CD4-positive, alpha-beta T cell treated with Interferon alpha-2 for 1 hour (primary cell): ENCODE data around the gene NLGN2.

Experiments
- DNase-seq, 2 donors: peaks; one replicate each; pipeline ENCODE4 v3.0.0-alpha.2; 2020 to 2022

The NLGN2 gene

DNA sequence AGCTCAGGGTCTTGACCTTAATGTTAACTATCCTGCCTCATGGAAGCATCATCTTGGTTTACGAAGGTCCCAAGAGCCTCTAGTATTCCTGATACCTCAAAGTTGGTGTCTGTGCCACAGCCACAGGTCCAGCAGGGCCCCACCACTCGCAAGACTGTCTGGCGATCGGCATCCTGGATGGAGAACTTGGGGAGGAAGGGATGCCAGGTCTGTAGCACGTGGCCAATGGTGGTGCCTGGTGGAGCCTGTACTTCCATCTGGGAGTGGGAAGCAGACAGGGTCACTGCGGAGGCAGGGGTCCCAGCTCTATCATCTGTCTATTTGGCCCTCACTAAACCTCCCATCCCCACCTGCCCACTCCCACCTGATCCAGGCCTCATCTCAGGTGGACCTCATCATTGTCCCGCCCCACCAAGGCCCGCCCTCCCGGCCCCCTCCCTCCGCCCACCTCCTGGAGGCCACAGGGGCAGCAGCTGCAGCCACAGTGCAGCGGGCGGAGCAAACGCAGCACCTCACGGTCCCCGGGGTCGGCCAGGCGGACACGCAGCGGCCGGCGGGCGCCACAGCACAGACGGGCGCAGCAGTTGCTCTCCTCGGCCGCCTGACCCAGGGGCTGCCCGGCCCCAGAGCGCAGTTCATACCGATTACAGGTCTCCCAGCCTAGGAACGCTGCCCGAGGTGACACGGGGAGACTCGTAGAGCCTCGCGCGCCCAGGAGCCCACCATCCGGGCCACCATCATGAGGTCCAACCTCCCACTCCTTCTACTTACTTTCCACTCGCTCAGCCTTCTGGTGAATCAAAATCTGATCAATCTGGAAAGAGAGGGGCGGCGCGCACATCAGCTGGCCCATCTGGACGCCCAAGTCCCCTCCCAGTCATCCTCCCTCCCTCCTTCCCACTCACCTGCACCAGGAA lies 14.7 kb upstream of the NLGN2 start:
- DNase-seq, result no peak

DNA sequence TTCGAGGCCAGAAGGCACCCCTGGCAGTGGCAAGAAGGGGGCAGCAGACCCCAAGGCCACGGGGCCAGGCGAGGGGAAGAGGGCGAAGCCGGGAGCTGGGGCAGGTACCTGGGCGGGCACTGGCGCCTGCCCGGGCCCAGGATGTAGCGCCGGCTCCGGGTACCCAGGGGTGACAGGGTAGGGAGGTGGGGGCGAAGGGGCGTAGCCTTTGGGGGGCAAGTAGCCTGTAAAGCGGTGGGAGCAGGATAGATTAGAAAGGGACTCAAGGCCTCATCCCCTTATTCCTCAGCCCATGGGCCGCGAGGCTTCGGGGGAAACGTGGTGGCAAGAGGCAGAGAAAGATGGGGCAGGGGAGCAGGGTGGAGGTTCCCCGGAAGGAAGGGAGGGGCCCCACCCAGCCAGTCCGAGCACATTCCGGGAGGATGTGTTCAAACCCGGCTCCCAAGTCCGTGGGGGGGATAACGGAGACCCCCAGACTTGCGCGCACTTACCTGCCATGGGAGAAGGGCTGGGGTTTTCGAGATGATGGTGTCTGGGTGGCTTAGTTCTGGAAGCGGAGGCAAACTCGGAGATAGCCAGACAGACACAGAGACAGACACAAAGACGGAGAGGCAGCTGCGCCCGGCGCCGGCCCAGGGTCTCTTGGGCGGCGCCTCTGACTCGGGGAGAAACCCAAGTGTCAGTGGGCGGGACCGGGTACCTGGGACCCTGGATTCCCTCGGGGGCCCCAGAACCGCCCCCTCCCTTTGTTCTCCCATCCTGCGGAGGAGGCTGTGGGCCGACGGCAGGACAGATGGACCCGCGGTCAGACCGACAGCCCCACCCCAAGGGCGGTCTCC lies 13.8 kb upstream of the NLGN2 start:
- DNase-seq, result peak; percentile 76 to 81

DNA sequence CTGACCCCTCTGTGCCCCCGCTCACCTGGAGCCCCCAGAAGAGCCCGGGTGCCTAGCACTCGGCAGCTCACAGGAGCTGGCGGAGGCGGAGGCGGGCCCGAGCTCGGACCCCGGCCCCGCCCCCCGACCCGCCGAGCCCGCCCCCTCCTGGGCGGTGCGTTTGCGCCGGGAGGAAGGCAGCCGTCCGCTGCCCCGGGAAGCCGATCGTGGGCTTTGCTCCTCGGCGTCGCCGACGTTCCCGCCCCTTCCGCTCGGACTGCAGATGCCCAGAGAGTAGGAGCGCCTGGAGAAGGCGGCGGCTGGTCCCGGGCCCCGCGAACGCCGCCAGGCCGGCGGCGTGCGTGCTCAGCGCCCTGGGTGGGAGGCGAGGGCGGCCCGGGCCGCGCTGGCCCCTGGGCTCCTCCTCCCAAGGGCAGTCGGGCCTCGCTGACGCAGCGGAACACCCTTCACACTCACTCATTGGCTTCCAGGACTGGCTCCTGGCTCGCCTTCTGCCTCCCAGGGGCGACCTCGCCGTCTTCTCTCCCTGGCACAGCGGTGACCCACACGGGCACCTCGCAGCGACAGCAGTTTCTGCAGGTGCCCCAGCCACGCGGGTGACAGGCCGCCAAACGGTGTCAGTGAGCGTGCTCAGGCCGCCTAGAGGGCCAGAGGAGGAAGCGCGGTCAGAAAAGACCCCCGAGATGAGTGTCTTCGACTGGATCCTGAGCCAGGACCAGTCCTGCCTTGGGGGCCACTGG lies 13.0 kb upstream of the NLGN2 start, which contains the start of gene PLSCR3:
Gene PLSCR3 (minus strand): TSS at position 74 of the 740 bp plus-strand sequence. CDS start 415 bp downstream, outside the sequence.
- DNase-seq, result peak; percentile 77 to 88

DNA sequence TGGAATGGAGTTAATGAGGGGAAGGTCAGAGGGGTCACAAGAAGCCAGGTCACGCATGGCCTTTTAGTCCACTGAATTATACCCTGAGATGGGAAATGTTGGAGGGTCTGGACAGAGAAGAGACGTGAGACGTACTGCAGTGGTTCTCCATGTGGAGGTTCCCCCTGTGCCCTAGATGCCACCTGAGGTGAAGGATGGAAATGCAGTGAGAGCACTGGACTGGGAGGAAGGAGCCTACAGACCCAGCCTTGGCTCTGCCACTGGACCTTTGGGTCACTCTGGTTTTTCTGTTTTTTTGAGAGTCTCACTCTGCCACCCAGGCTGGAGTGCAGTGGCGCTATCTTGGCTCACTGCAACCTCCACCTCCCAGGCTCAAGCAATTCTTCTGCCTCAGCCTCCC lies 11.5 kb upstream of the NLGN2 start:
- DNase-seq, result no peak

DNA sequence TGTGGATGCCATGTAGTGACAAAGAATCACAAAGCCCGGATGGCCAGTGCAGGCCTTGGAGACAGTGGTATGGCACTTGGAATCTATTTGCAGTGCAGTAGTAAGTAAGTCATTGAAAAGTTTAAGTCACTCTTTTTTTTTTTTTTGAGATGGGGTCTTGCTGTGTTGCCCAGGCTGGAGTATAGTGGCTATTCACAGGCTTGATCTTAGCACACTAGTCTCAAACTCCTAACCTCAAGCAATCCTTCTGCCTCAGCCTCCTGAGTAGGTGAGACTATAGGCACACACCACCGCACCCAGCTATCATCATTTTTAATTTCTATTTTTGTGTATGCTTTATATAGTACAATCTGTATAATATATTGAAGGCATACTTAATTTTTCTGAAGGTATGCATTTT lies 9.0 kb upstream of the NLGN2 start:
- no peak for DNase-seq

DNA sequence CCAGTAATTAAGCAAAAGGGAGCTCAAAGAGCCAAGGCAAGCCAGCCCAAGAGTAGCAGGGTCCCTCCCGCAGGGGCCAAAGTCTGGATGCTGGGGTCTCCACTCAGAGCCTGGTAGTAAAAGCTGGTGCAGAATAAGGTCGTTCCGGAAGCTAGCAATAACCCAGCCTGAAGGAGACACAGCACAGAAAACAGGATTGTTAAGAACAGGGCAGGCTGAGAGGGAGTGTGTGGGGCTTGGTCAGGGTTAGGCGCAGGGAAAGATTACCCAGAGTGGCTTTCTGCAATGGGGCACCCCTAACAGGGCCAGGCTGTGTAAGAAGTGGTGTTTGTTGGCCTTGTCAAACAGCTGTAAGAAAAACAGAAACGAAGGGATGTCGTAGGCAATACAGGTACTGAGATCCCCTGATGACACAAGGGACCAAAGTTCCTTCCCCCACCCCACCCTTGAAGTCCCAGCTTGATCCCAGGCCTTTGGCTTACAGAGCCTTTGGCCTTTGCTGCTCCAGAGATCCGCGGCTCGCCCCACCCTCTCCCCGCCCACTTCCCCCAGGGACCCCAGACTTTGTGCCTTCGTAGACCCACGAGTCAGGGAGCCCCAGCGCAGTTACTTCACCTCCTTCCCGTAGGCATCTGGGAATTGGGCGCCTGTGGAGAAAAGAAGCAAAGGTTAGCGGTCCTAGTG lies 4.5 kb upstream of the NLGN2 start:
- DNase-seq, result peak in 1 of 2 donors; percentile 23

DNA sequence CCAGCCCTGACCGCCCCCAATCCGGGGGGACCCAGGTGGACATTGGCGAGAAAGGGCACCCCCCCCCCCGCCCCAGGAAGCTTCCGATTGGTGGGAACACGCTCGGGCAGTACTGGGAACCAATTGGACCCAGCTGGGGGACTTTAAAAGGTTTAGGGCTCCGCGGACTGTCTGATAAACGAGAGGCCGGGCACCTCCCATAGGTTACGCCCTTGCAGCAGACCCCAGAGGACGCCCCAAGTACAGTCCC lies 4.0 kb upstream of the NLGN2 start:
- DNase-seq, result no peak

DNA sequence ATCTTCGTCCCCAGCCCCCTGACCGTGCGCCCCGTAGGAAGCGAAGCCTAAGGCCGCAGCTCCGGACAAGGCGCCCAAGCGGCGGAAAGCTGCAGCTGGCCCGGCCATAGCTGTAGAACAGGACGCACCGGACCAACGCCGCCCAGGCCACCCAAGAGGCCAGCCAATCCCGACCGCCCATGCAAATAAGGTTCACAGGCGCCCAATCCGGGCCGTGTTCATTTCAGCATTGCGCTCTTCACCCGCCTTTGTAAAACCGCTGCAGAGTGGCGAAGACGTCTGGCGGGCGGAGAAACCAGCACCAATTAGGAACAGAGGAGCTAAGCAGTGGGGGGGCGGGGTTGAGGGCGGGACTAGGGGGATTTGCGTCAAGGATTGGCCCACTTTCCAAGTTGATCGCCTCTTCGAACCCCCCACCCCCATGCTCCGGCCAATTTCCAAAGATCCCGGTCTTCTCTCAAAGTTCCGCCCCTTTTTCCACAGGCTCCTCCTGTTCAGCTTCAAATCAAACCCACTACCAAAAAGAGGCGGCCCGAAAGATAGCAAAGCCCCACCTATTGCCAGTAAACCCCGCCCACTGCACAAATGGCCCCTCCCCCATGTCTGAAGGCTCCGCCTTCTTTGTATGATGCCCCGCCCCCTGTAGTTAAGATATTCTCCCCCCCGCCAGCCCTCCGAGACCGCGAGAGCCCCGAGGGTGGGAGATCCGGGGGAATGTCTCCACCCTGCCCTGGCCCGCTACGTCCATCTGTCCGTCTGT lies 3.5 kb upstream of the NLGN2 start, which contains the start of gene TMEM256:
Gene TMEM256 (minus strand): TSS at position 121 of the 760 bp plus-strand sequence. CDS start 13 bp downstream, at position 108.
- DNase-seq, result peak; percentile 97 to 98

DNA sequence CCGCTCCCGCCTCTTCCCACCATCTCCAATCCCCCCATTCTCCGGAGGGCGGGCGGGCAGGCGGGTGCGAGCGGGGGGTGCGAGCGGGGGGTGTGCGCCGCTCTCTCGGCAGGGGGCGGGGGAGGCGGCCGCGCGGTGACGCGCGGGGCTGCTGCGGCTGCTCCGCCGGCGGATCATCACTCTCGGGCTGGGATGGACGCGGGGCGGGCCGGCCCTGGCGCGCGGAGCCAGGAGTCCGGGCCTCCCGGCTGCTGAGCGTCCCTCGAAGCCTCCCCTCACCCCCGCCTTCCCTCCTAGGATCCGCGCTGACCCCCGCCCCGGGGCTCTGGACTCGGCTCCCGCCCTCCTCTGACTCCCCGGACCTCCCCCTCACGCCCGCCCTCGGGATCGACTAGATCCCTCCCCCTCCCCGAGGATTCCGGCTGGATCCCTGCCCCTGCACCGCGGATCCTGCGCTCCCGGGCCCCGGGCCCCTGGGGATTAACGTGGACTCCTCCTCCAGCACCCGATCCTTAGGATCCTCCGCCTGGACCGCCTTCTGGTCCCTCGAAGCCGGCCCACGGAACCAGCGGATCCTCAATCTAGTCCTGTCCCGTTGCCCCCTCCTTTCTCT lies 2.8 kb upstream of the NLGN2 start:
- DNase-seq, result peak; percentile 70 to 83

DNA sequence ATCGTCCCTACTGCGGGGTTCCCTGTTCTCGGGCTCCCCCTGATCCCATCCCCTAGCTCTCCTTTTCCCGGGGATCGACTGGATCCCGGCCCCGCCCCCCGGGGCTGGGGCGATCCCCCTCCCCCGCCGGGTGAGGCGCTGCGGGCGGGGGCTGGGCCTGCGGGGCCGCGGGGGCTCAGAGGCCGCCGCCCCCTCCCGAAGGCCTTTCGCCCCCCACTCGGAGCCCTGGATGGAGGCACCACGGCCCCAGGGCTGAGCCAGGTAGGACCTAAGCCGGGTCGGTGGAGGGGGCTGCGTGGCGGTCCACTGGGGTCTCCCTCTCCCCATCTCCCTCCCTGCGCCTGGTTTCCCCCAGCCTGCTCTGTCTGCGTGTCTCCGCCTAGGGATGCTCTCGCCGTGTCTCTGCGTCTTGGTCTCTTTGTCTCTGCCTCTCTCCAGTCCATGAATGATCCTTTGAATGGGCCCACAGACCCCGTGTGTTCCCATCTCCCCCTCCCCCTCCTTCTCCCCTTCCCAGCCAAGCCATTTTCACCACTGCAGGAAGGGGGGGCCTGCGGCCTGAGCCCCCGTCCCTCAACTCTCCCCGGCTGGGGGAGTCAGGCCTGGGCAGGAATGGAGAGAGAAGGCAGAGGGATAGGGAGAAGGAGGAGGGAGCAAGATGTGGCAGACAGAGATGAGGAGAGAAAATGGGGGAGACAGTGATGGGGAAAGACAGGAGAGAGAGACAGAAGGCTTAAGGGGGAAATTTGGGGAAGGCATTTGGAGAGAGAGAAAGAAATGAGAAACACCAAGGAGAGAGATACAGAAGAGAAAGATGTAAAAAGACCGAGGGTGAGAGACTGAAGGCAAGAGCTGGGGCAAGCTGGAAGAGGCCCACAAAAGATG lies 2.1 kb upstream of the NLGN2 start:
- no peak for DNase-seq

DNA sequence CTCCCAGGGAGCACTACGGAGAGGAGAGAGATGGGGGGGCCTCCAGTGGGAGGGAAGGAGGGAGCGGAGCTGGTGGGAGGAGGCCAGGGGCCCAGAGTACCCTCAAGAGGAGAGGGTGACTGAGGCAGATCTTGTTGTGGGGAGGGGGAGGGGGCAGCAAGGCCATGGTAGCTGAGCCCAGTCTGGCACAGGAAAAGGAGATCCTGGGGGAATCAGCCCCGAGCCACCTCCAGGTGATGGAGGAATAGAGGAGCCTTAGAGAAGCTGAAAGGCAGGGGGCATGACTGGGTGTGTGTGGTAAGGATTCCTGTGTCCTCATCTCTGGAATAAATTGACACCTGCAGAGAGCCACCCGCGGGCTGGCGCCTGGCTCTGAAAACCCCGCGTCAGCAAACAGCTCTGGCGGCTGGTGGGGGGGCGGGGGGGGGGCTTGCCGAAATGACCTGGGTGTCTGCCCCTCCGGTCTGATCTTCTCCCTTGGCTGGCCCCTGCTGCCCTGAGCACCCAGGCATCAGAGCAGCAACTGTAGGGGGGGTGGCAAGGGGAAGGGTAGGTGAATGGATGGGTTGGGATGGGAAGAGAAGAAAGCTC lies 1.3 kb upstream of the NLGN2 start:
- no peak for DNase-seq

DNA sequence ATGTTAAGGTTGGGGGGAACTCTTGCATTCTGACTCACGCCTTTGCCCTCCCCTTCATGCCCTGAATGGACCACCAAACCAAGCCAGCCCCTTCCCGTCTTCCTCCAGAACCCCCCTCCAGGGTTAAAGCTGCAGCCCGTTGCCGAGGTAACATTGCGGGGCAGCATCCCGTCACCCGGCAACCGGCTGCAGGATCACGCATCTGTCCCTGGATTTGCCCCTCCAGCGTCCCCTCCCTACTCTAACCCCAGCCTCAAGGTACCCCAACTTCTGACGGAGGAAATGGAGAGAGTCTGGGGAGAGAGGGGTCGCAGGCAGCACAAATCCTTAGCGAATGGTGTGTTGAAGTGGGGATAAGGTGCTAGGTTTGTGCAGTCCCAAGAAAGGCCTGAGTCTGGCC lies 563 bp upstream of the NLGN2 start:
- no peak for DNase-seq

DNA sequence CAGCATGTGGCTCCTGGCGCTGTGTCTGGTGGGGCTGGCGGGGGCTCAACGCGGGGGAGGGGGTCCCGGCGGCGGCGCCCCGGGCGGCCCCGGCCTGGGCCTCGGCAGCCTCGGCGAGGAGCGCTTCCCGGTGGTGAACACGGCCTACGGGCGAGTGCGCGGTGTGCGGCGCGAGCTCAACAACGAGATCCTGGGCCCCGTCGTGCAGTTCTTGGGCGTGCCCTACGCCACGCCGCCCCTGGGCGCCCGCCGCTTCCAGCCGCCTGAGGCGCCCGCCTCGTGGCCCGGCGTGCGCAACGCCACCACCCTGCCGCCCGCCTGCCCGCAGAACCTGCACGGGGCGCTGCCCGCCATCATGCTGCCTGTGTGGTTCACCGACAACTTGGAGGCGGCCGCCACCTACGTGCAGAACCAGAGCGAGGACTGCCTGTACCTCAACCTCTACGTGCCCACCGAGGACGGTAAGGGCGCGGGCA lies 645 bp downstream of the NLGN2 start:
- DNase-seq, result peak; percentile 34 to 53

DNA sequence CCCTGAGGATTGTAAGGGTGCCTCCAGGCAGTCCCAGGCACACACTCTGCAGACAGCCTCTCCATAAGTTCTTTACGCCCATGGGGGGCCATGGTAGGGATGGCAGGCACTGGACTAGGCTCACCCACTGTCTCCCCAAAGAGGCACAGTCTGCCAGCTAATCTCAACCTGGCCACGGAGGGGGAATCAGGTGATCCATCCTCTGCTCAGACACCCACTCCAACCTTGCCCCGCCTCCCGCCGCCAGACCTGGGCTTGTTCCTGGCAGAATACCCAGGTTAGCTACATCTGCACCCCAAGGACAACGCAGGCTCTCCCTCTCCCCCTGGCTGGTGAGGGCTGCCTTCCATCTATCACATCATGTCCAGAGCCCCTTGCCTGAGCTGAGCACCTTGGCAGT lies 1.2 kb downstream of the NLGN2 start:
- DNase-seq, result no peak

DNA sequence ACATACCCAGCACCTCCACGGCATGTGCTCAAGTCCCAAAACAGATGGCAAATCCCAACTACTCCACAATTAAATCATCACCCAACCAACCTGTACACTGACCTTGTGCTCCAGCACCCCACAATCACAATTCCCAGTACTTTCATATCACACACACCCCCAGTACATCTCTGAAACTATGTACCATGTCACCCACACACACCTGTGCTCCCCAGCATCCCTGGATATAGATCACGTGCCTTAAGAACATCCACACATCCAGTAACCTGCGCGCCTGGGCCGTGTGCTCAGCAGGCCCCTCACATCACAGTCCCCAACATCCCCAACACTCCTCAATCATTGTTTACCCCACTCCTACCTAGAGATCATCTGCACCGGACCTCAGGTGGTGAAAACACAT lies 2.1 kb downstream of the NLGN2 start:
- DNase-seq, result no peak

DNA sequence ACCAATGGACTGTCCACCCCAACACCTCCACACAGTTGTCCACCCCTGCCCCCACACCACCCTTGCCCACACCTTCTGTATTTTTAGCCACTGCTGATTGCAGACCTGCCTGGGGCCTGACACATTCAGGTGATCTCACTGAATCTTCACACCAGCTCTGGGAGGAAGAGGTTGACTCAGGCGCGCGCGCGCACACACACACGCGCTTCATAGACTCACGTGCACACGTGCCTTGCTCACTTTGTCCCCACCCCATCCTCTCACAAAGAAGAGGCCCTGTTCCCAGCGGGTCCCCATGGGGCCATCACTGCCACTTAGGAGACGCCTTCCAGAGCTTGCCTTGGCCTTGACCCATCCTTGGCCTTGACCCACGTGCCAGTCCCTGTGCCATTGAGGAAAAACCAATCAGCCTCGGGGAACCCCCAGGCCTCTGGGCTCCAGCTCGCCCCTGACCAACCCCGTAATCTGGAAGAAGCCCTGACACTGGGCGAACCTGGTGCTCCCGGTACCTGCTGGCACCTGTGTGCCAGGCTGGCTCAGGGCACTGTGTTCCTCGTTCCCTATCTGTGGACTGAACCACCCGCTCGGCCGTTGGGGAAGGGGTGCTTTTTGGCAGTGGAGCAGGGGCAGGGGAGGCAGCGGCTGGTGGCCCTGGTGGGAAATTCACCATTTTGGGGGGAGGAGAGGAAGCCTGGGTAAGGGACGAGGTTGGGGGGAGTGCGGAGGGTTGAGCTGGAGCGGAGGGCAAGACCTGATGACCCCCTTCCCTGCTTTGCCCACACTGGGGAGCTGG lies 3.2 kb downstream of the NLGN2 start:
- no peak for DNase-seq

DNA sequence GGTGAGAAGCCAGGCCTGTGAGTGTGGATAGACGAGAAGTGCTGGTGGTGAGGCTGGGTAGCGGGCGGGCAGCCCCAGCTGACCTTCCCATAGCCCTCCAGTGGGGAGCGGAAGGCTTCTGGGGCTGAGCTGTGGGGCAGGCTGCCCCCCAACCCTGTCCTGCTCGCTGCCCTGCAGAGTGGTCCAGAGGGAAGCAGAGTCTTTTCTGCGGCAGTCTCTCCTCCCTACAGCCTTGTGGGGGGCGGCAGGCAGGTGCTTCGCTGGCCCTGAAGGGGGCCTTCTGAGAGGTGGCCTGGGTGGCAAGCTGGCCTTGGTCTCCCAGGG lies 3.7 kb downstream of the NLGN2 start:
- no peak for DNase-seq

DNA sequence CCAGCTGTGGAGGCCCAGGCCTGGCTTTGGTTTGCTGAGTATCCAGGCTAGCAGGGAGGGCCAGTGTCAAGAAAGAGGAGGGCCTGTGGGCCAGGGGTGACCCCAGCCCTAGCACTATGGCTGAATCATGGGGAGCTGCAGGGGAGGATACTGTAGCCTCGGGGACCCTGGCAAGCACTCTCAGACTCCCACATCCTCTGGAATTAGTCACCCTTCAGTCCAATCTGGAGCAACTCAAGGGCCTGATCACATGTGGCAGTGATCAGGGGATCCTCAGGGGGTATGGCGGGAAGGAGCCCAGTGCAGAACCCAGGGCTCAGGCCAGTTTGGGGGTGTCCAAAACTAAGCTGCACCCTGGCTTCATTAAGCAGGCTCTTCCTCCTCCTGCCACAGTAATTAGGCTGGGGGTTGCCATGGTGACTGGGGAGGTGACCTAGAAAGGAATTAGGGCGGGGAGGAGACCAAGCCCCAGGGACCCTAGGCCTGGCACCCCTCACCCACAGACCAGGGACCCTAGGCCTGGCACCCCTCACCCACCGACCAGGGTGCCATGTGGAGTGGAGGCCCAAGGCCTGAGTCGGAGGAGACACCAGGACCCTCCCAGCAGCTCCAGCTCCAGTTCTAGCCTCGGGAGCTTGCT lies 5.8 kb downstream of the NLGN2 start:
- no peak for DNase-seq

DNA sequence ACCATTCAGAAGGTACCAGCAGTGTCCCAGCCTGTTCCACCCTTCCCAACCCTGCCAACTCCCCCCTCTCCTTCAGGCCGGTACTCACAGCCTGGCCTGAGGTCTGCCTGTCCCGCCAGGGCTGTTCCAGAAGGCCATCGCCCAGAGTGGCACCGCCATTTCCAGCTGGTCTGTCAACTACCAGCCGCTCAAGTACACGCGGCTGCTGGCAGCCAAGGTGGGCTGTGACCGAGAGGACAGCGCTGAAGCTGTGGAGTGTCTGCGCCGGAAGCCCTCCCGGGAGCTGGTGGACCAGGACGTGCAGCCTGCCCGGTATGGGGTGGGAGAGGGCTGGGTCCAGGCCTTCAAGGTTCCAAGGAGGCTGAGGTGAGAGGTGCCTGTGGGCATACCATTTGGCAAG lies 7.2 kb downstream of the NLGN2 start:
- no peak for DNase-seq
